Colonic mucosa (tissue), 4 donors: ENCODE data around the gene TNFSF12. TPM values are rescaled to one million over a fixed set of nuclear protein-coding genes. Genes with fewer than 3 reads are reported as not detected.

Experiments used
- DNase-seq: peaks from one replicate; pipeline ENCODE4 v3.0.0-alpha.2; 2020
- H3K27ac ChIP-seq: fragments of 200-600 bp; one replicate; pipeline ENCODE4 v1.8.0; 2021
- H3K27me3 ChIP-seq: fragments of 200-600 bp; one replicate; pipeline ENCODE4 v1.8.0; 2021
- H3K36me3 ChIP-seq: fragments of 200-600 bp; one replicate; pipeline ENCODE4 v1.8.0; 2021
- H3K4me1 ChIP-seq: fragments of 200-600 bp; one replicate; pipeline ENCODE4 v1.8.0; 2021; ENCODE audit warnings: mild to moderate bottlenecking
- H3K4me3 ChIP-seq: fragments of 200-600 bp; one replicate; pipeline ENCODE4 v1.8.0; 2021
- H3K9ac ChIP-seq, 2 donors: one replicate each; pipeline ENCODE4 v1.7.0; 2013; ENCODE audit warnings: control low read depth in 2 of 2, low read depth in 2 of 2, low read length in 2 of 2
- H3K9me3 ChIP-seq: fragments of 200-600 bp; one replicate; pipeline ENCODE4 v1.8.0; 2021
- CTCF ChIP-seq: fragments of 200-600 bp; IDR thresholded peaks from one replicate; pipeline ENCODE4 v1.8.0; 2022; ENCODE audit warnings: antibody characterized with exemption, mild to moderate bottlenecking
- intact Hi-C: fragments of 100-400 bp; cut with DNase I; formaldehyde crosslinking; loops from one replicate; pipeline ENCODE4 v1.14.1; 2022
- total RNA-seq, 2 donors: library from RNA; stranded (reverse); fragmentation: NEBNext Ultra II Directional in 1 of 2; extraction: Animal tissue kit (Norgen Biotek cat#: 25700) in 1 of 2; gene quantifications; one replicate each; pipeline ENCODE4 v1.2.1, GENCODE V29; 2021
- donor health status: healthy.
- donor health status: DM: no; HTN: no; CAD: no.
- donor health status: DM: no; HTN: no; CAD: no.

TNFSF12 gene
- total RNA-seq, 2 donors from 2014 or later: 11.4 to 18.3 TPM

GRCh38 chr17:7579834-7580603 lies 31.2 kb downstream of the TNFSF12 start:
- Histone ChIP-seq H3K27me3 (no peaks in the 10 kb centered on the region), H3K9ac (peak overlapping the region; percentile 48 to 85), H3K27ac (peak overlapping the region; percentile 78), H3K9me3 (no peaks in the 10 kb centered on the region), H3K4me1 (peaks cover 10% of the 10 kb centered on the region), H3K4me3 (peak overlapping the region; percentile 15), H3K36me3 (peaks cover 24% of the 10 kb centered on the region)
- DNase-seq: no peak
- intact Hi-C loops: loop anchor here (10.0 kb wide), 1 partner anchor 145 kb away; the partner anchor contains the start of genes FGF11 and TMEM102
- no peak for TF ChIP-seq CTCF

DNA sequence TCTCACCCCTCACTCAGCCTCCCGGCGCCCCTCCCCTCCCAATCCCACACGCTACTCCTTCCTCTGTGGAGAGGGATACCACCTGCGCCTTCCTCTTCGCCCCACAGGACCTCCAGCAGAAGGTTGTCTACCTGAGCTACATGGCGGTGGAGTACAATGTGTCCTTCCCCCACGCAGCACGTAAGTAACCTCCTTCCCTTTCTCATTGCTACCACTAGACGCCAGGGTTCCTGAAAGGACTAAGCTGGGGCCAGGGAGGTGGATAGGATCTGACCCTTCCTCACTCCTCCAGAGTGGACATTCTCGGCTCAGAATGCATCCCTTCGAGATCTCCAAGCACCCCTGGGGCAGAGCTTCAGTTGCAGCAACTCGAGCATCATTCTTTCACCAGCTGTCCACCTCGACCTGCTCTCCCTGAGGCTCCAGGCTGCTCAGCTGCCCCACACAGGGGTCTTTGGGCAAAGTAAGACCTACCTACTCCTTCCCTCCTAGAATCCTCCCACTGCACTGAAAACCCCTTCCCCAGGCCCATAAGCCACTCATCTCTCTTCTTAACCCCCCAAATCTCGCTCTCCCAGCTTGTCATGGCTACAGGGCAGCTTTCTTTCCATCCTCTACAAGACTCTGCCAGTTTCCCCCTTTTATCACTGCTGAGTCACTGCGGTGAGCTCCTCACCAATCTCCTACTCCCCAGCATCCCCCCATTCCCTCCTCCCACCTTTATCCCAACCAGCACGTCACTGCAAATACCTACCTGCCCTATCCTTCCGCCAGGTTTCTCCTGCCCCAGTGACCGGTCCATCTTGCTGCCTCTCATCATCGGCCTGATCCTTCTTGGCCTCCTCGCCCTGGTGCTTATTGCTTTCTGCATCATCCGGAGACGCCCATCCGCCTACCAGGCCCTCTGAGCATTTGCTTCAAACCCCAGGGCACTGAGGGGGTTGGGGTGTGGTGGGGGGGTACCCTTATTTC lies 32.0 kb downstream of the TNFSF12 start:
- Histone ChIP-seq H3K4me3 (no peak overlapping the region), H3K27ac (peak overlapping the region; percentile 78), H3K4me1 (peaks cover 3% of the 10 kb centered on the region), H3K36me3 (peaks cover 16% of the 10 kb centered on the region), H3K27me3 (no peaks in the 10 kb centered on the region), H3K9me3 (no peaks in the 10 kb centered on the region), H3K9ac (peak overlapping the region; percentile 44 to 85)
- intact Hi-C loops: loop anchor here (10.0 kb wide), 1 partner anchor 146 kb away; the partner anchor contains the start of genes FGF11 and TMEM102
- no peak for TF ChIP-seq CTCF
- no peak for DNase-seq

DNA sequence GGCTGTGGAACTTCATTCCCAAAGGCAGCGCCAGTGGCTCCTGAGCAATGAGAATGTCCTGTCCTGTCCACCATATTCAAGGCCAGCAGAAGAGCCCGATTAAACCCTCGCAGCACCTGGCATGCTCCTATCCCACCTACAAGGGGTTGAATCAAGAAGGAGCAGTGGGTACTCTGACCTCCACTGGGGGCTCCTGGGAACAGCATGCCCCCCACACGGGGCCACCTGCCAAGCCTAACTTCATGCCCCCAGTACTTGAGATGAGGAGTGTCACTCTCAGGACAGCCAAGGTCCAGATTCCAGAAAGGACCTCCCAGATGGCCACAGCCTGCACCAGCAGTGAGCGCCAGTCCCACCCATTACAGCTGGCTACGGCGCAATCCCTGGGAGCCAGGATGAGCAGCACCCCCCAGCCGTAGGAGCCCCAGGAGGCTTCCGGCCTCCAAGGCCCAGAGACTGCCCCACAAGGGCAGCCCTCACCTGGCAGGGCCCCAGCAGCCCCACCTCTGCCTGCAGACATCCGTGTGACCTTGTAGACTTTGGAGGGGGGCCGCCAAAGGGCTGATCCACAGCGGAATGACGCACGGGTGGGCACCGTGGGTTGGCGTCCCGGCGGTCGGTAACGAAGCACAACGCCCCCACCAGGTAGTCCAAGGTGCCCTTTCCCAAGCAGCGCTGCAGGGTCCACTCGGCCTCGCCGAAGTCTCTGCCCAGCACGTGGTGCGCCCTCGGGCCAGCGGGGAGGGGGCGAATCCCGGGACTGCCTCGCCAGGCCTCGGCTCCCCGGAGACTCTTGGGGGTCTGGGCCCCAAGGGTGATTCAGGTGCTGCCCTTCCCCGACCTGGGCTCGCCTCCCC lies 33.8 kb downstream of the TNFSF12 start:
- Histone ChIP-seq H3K27ac (peak overlapping the region; percentile 87), H3K27me3 (no peaks in the 10 kb centered on the region), H3K4me3 (peak overlapping the region; percentile 46), H3K4me1 (peaks cover 3% of the 10 kb centered on the region), H3K36me3 (peaks cover 3% of the 10 kb centered on the region), H3K9ac (peak overlapping the region; percentile 66 to 86), H3K9me3 (no peaks in the 10 kb centered on the region)
- DNase-seq: no peak
- intact Hi-C loops: loop anchor here (10.0 kb wide), 1 partner anchor 148 kb away; the partner anchor contains the start of genes FGF11 and TMEM102
- no peak for TF ChIP-seq CTCF

GRCh38 chr17:7583253-7584109 lies 34.6 kb downstream of the TNFSF12 start, which contains the start of gene MPDU1:
Gene MPDU1, plus strand, starts transcription at chr17:7583852. Its CDS starts 11 bp downstream, at chr17:7583863.
- Histone ChIP-seq H3K4me3 (peak within 1 kb of the TSS; percentile 46), H3K27ac (peak within 1 kb of the TSS; percentile 87), H3K9me3 (no peaks in the 10 kb centered on the region), H3K27me3 (no peaks in the 10 kb centered on the region), H3K36me3 (no peaks in the 10 kb centered on the region), H3K4me1 (peaks cover 3% of the 10 kb centered on the region), H3K9ac (peak within 1 kb of the TSS; percentile 78 to 86)
- no peak for TF ChIP-seq CTCF
- intact Hi-C loops: loop anchor here (10.0 kb wide), 1 partner anchor 149 kb away; the partner anchor contains the start of genes FGF11 and TMEM102
- peak; percentile 96 for DNase-seq
